Lower lobe of right lung (tissue), 2 donors: ENCODE results near the gene XRCC4. TPM values are rescaled to one million over a fixed set of nuclear protein-coding genes. Genes with fewer than 3 reads are reported as not detected.

Experiments
- ATAC-seq, 2 donors: fragments of 200-7000 bp; cut with Tn5 transposase; one replicate each; pipeline ENCODE4 v1.9.1; 2020 to 2022; ENCODE audit warnings: mild to moderate bottlenecking in 2 of 2, moderate library complexity in 2 of 2
- DNase-seq: peaks from one replicate; pipeline ENCODE4 v3.0.0-alpha.2; 2020
- H3K27ac ChIP-seq: fragments of 200-600 bp; one replicate; pipeline ENCODE4 v1.8.0; 2022
- H3K27me3 ChIP-seq: fragments of 200-600 bp; one replicate; pipeline ENCODE4 v1.8.0; 2022; ENCODE audit warnings: low read depth
- H3K36me3 ChIP-seq: fragments of 200-600 bp; one replicate; pipeline ENCODE4 v1.8.0; 2022; ENCODE audit warnings: mild to moderate bottlenecking
- H3K4me1 ChIP-seq: fragments of 200-600 bp; one replicate; pipeline ENCODE4 v1.8.0; 2022
- H3K4me3 ChIP-seq: fragments of 200-600 bp; one replicate; pipeline ENCODE4 v1.8.0; 2022; ENCODE audit warnings: mild to moderate bottlenecking
- H3K9me3 ChIP-seq: fragments of 200-600 bp; one replicate; pipeline ENCODE4 v1.8.0; 2022
- CTCF ChIP-seq: fragments of 200-600 bp; IDR thresholded peaks from one replicate; pipeline ENCODE4 v1.8.0; 2022; ENCODE audit warnings: antibody characterized with exemption, mild to moderate bottlenecking
- intact Hi-C: fragments of 100-400 bp; cut with DNase I; formaldehyde crosslinking; loops from one replicate; pipeline ENCODE4 v1.11.0; 2022
- total RNA-seq: library from RNA; stranded (reverse); fragmentation: NEBNext Ultra II Directional; extraction: Animal tissue kit (Norgen Biotek cat#: 25700); gene quantifications from one replicate; pipeline ENCODE4 v1.2.1, GENCODE V29; 2021
- donor health status: DM: no; HTN: yes; CAD: no; lungs with severe emphysema.

The XRCC4 gene
- total RNA-seq, 1 donor from 2014 or later, result 9.2 TPM

GRCh38 chr5:83341815-83342334 lies 264.5 kb downstream of the XRCC4 start:
- TF ChIP-seq CTCF, result no peak
- Histone ChIP-seq H3K27me3 (no peaks in the 10 kb centered on the region), H3K36me3 (no peaks in the 10 kb centered on the region), H3K4me1 (peaks cover 12% of the 10 kb centered on the region), H3K27ac (no peak overlapping the region), H3K9me3 (no peaks in the 10 kb centered on the region), H3K4me3 (no peak overlapping the region)
- ATAC-seq, result no peak
- DNase-seq, result no peak
- intact Hi-C loops, result no loop called here

GRCh38 chr5:83342465-83342864 lies 265.1 kb downstream of the XRCC4 start:
- no peak overlapping the region for H3K4me3 ChIP-seq

DNA sequence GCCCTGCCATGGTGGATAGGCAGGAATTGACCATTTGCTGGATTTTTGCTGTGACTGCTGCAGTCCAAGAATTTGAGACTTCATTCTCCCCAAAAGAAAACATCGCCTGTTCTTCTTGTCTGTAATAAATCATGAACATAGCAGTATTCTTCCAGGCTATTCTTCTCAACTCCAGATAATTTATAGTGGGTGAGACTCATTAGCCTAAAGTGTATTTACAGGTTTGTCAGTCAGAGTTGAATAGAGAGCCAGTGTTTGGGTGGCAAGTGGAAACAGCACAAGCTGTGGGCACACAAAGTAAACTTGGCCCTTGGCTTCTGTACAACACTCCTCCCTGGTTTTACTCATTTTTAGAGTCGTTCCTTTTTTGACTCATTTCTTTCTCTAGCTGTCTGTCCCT lies 266.0 kb downstream of the XRCC4 start:
- Histone ChIP-seq H3K4me1 (peaks cover 12% of the 10 kb centered on the region), H3K4me3 (no peak overlapping the region)
- ATAC-seq, result no peak

More at GRCh38 chr5:83342465-83342864, 265.1 kb downstream of the XRCC4 start:
- intact Hi-C loops, result no loop called here
- Histone ChIP-seq H3K9me3 (peaks cover 4% of the 10 kb centered on the region), H3K27ac (no peak overlapping the region), H3K36me3 (no peaks in the 10 kb centered on the region), H3K27me3 (no peaks in the 10 kb centered on the region), H3K4me1 (peaks cover 12% of the 10 kb centered on the region)
- no peak for DNase-seq
- no peak for ATAC-seq
- TF ChIP-seq CTCF, result no peak

DNA sequence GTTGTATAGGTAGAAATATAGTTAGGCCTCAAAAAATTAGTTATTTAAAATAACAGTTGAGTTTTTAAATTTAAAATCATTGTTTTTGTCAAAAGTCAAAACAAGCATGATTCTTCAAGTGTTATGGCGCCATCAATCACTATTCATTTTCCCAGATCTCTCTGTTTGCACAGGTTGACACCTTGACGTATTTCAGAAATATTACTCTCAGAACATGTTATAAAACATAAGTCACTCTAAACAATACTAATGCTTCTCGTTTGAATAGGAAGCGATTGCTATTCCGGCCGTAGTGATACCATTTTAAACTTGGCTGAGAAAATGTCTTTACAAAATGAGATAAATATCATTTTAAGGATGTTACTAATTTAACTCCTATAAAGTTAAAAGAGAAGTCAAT lies 268.1 kb downstream of the XRCC4 start:
- Histone ChIP-seq H3K36me3 (no peaks in the 10 kb centered on the region), H3K27ac (no peak overlapping the region), H3K4me3 (no peak overlapping the region), H3K9me3 (peaks cover 22% of the 10 kb centered on the region), H3K27me3 (no peaks in the 10 kb centered on the region), H3K4me1 (peaks cover 5% of the 10 kb centered on the region)
- ATAC-seq, result no peak
- intact Hi-C loops, result no loop called here
- no peak for DNase-seq
- TF ChIP-seq CTCF, result no peak

More for the DNA sequence above, 266.0 kb downstream of the XRCC4 start:
- intact Hi-C loops, result no loop called here
- no peak for DNase-seq
- Histone ChIP-seq H3K9me3 (peaks cover 13% of the 10 kb centered on the region), H3K27ac (no peak overlapping the region), H3K36me3 (no peaks in the 10 kb centered on the region), H3K27me3 (no peaks in the 10 kb centered on the region)
- no peak for TF ChIP-seq CTCF

DNA sequence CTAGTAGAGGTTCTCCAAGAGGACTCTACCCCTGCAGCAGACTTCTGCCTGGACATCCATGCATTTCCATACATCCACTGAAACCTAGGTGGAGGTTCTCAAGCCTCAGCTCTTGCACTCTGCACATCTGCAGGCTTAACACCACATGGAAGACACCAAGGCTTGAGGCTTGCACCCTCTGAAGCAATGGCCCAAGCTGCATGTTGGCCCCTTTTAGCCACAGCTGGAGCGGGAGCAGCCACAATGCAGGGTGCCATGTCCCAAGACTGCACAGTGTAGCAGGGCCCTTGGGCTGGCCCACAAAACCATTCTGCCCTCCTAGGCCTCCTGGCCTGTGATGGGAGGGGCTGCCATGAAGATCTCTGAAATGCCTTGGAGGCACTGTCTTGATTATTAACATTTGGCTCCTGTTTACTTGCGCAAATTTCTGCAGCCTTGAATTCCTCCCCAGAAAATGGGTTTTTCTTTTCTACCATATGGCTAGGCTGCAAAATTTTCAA lies 271.0 kb downstream of the XRCC4 start:
- Histone ChIP-seq H3K4me3 (no peak overlapping the region), H3K27me3 (no peaks in the 10 kb centered on the region), H3K9me3 (peaks cover 22% of the 10 kb centered on the region), H3K36me3 (no peaks in the 10 kb centered on the region), H3K27ac (no peak overlapping the region), H3K4me1 (no peaks in the 10 kb centered on the region)
- ATAC-seq (peak in 1 of 2 donors; percentile 17), DNase-seq (no peak)
- no peak for TF ChIP-seq CTCF
- intact Hi-C loops, result no loop called here
